ENCODE results near the gene TEX44.

Gene TEX44

DNA sequence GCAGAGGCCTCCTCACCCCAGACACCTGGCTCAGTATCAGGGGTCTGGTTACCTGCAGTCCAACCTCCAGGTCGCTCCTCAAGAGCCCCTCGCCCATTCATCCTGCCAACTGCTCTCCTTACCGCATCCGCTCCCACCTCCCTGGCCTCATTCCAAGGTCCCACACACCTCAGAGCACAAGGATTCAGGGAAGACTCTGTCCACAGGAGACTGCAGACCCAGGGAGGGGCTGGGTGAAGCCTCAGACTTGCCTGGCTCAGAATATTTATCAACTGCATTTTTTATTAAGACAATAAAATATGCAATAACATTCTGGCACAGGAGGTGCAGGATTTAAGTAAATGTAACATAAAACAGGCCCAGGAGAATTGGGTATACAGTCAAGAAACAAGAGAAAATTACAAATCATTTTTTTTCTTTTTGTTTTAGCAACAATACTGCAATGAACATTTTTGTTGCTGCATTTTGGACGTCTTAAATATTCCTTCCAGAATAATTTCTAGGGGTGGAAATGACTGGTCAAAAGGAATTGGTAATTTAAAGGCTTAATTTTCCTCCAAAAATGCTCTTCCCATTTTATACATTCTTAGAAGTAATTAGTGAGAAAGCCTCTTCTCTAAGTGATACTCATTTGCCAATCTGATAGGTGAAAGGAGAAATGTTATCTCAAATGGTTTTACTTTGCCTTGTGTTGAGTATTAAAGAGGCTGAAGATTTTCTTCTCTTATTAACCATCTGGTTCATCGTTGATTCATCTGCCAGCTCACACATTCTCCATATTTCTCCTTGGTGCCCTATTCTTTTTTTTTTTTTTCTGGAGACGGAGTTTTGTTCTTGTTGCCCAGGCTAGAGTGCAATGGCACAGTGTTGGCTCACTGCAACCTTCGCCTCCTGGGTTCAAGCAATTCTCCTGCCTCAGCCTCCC, 42.5 kb downstream of the TEX44 start:
- no peak for DNase-seq (ENCODE audit: low read depth)

DNA sequence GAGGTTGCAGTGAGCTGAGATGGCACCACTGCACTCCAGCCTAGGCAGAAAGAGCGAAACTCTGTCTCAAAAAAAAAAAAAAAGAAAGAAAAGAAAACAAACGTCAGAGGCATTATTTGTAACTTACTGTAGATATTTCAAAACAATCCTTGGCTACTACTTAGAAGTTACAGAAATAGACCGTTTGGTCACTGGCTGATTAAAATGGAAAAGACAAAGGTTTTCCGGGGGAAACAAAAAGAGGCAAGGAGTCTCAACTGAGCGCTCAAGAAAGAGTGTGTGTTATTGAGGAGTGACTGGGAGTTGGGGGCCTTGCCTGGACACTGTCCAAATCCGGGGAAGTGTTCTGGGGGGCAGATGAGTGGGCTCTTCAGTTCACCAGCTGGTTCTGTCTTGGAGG, 47.6 kb downstream of the TEX44 start:
- no peak for DNase-seq (ENCODE audit: low read depth)

GRCh38 chr2:231640641-231641111, 48.0 kb downstream of the TEX44 start:
- no peak for DNase-seq (ENCODE audit: low read depth)

DNA sequence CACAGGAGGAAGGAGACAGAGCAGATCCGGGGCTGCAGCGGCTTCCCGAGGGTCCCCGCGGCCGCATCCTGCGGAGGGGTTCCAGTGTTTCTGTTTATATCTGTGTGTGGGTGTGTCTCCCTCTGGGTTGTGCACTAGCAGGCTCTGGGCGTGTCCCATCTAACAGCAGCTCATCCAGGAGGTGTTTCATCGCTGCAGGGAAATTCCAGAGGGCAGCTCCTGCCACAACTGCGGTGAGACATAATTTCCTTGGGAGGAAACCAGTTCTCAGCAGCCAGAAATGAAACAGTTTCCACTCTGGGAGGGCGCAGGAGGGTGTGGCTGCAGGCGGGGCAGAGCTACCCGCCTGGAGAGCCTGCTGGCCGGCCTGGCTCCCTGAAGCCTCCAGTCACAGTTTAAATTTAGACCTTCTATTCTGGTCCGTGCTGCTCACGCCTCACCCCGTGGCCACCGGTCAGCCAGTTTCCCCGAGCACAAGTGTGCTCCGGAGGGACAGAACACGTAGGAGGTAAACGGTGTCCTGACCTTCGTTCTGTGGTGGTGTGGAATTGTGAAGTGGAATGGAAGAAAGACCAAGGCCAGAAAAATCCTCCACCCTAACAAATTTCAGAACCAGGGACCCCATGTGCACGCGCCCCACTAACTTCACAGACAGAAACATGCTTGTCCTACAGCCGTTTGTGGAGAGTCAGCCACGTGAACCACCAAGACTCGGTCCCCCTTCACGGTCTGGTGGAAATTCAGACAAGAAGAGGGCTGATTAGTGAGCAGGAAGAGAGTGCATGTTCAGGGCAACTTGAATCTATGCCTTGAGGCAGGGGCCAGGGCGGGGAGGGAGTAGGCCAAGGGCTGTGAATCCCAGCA, 50.2 kb downstream of the TEX44 start:
- peak; percentile 85 for DNase-seq (ENCODE audit: low read depth)

DNA sequence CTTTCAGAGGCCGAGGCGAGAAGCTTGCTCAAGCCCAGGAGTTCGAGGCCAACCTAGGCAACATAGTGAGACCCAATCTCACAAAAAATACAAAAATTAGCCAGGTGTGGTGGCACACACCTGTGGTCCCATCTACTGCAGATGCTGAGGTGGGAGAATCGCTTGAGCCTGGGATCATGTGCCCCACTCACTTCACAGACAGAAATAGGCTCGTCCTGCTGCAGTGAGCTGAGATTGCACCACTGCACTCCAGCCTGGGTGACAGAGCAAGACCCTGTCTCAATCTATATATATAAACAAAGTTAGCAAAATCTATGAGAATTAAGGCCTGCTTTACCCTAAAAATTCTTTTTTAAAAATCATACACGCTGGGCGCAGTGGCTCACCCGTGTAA, 50.8 kb downstream of the TEX44 start:
- no peak for DNase-seq (ENCODE audit: low read depth)
